Activated T-helper 1 cell treated with anti-CD3 and anti-CD28 coated beads, Interleukin-12 subunit alpha, Interleukin-12 subunit beta, Interleukin-2, Interleukin-4 antibody, amounts not matched to agents 30 ng/mL and 10 ng/mL and 1 ng/mL, durations not matched to agents 14 hours and 24 hours and 36 hours (primary cell): ENCODE data around the gene TNMD. TPM values are rescaled to one million over a fixed set of nuclear protein-coding genes. Genes with fewer than 3 reads are reported as not detected.
"Not testable (repeated sequence)": the region's sequence is repeated elsewhere in the genome, so short reads cannot be mapped to it uniquely, and the experiment has no call there.

Experiments used
- DNase-seq: peaks from one replicate; pipeline ENCODE4 v3.0.0; 2021; ENCODE audit warnings: low spot score
- H3K27ac Mint-ChIP-seq: one replicate; pipeline ENCODE4 v1.8.0; 2021; ENCODE audit warnings: mild to moderate bottlenecking, mixed read lengths
- H3K27me3 Mint-ChIP-seq: one replicate; pipeline ENCODE4 v1.8.0; 2022; ENCODE audit warnings: mild to moderate bottlenecking, moderate library complexity, mixed read lengths; ENCODE audit not compliant: insufficient read depth
- H3K36me3 Mint-ChIP-seq: one replicate; pipeline ENCODE4 v1.8.0; 2021; ENCODE audit warnings: low read depth, mixed read lengths
- H3K4me1 Mint-ChIP-seq: one replicate; pipeline ENCODE4 v1.8.0; 2021; ENCODE audit warnings: low read depth, mixed read lengths
- H3K4me3 Mint-ChIP-seq: one replicate; pipeline ENCODE4 v1.8.0; 2021; ENCODE audit warnings: mild to moderate bottlenecking, moderate library complexity, mixed read lengths
- H3K9me3 Mint-ChIP-seq: one replicate; pipeline ENCODE4 v1.8.0; 2021; ENCODE audit warnings: mixed read lengths
- intact Hi-C: fragments of 100-400 bp; cut with micrococcal nuclease; formaldehyde crosslinking; loops from one replicate; pipeline ENCODE4 v1.15.1; 2024
- total RNA-seq: library from RNA; stranded (reverse); gene quantifications from 2 replicates; pipeline ENCODE4 v1.2.3, GENCODE V29; 2022

TNMD gene
- not detected in 2 replicates for total RNA-seq

DNA sequence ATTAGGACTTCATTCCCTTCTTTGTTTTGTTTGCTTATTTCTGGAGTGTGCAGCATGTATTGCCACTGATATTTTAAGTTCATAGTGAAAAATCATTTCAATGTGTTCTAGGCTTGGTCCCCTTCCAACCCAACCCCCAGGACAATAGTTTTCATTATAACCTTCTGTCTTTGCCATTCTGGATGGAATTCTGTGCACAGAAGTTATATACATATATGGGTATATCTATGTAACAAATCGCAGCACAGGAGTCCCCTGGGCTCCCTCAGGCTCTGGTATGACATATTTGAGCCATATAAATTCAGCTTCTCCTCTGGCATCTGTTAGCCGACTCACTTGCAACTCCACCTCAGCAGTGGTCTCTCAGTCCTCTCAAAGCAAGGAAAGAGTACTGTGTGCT lies at the start of gene TNMD:
TNMD (plus strand) TSS at position 326 of the 400 bp plus-strand sequence. CDS start 83 bp downstream, outside the sequence.
- intact Hi-C loops, result no loop called here
- H3K27me3 Mint-ChIP-seq, result peaks cover 5% of the 10 kb centered on the region
- no peak for DNase-seq
- no peaks in the 10 kb centered on the region for H3K9me3 Mint-ChIP-seq
- no peak within 1 kb of the TSS for H3K27ac Mint-ChIP-seq
- no peaks in the 10 kb centered on the region for H3K36me3 Mint-ChIP-seq
- H3K4me3 Mint-ChIP-seq, result no peak within 1 kb of the TSS
- H3K4me1 Mint-ChIP-seq, result no peaks in the 10 kb centered on the region

DNA sequence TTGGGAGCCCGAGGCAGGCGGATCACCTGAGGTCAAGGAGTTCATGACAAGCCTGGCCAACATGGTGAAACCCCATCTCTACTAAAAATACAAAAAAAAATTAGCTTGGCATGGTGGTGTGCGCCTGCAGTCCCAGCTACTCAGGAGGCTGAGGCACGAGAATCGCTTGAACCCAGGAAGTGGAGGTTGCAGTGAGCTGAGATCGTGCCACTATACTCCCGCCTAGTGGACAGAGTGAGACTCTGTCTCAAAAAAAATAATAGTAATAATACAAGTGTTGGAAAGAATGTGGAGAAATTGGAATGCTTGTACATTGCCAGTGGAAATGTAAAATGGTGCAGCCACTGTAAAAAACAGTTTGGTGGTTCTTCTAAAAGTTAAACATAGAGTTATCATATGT lies 19.2 kb upstream of the TNMD start:
- not testable (repeated sequence) for H3K27me3 Mint-ChIP-seq, H3K4me1 Mint-ChIP-seq

DNA sequence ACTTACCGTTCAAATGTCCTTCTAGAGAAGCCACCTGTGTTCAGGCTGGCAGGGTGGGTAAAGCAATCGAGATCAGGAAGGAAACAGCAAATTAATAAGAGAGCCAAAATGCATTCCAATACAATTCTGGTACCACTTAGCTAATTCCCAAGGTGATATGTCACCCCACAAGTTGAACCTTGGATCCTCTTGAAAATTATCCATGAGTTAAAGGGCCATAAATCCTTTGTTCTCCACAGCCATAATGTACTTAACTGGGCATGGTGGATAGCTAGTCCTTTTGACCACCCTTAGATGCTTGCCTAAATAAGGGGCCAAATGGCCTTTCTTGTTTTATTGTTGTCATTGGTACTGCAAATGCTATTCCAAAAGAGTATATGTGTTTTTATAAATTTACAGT lies 2.0 kb downstream of the TNMD start:
- H3K27me3 Mint-ChIP-seq, result peaks cover 5% of the 10 kb centered on the region
- H3K4me3 Mint-ChIP-seq, result no peak overlapping the region
- H3K36me3 Mint-ChIP-seq, result no peaks in the 10 kb centered on the region
- H3K27ac Mint-ChIP-seq, result no peak overlapping the region
- no peaks in the 10 kb centered on the region for H3K4me1 Mint-ChIP-seq
- H3K9me3 Mint-ChIP-seq, result no peaks in the 10 kb centered on the region
- no peak for DNase-seq
- intact Hi-C loops, result no loop called here

More for the DNA sequence above, 19.2 kb upstream of the TNMD start:
- H3K36me3 Mint-ChIP-seq, H3K27ac Mint-ChIP-seq, H3K4me3 Mint-ChIP-seq, H3K9me3 Mint-ChIP-seq, intact Hi-C loops, DNase-seq: not testable (repeated sequence)

DNA sequence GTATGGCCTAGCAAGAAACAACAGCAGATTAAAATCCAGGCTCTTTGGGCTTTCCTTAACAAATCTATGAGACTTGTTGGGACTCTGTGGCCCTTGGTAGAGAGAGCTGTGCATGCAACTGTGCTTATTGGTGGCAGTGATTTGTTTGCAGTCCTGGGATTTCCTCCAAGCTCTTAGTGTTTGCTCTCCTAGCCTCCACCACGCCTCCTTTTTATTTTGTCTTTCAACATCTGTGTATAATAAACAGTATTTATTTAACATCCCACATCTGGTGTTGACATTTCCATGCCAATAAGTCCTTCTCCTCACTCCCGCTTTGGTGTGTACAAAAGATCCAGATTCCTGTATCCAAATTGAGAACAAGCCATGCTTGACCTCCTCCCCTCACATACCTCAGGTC lies 3.1 kb downstream of the TNMD start:
- Mint-ChIP-seq H3K4me3 (no peak overlapping the region), H3K27me3 (peaks cover 4% of the 10 kb centered on the region), H3K4me1 (no peaks in the 10 kb centered on the region), H3K36me3 (no peaks in the 10 kb centered on the region), H3K27ac (no peak overlapping the region), H3K9me3 (no peaks in the 10 kb centered on the region)
- intact Hi-C loops, result no loop called here
- DNase-seq, result no peak

DNA sequence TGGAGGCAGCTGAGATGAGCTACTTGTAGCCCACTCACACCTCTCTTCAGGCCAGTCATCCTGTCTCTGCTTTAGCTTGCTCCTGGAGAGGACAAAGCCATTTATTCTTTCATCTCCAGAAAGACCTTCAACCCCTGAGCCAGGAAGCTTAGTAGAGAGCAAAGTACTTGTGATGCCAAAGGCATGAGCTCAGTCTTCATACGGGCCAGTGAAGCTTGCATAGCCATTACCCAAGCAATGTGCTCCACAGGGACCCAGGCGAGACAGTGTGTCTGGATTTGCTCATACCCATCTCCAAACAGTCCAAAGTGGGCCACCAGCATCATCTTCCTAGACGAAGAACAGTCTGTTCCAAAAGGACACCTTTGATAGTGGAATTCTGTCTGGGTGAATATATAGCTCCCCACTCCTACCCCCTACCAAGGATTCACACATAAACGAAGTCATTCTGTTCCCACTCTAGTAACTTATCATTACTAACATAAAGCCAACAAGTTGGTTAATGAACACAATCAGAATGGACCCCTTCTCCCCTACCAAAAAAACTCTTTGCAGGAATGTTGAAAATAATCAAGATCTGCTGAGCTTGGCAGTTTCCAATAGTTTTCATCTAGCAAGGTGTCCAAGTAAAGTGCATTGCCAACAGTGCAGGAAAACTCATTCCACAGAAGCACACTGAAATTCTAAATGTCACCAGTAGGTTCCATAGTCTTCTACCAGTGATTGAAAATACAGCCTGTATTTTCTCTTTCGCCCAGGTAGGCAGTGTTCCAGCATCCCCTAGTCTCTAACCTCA lies 6.7 kb downstream of the TNMD start:
- H3K4me1 Mint-ChIP-seq, result no peaks in the 10 kb centered on the region
- no peak overlapping the region for H3K27ac Mint-ChIP-seq
- H3K4me3 Mint-ChIP-seq, result no peak overlapping the region
- H3K9me3 Mint-ChIP-seq, result no peaks in the 10 kb centered on the region
- H3K36me3 Mint-ChIP-seq, result no peaks in the 10 kb centered on the region
- intact Hi-C loops, result no loop called here
- no peak for DNase-seq
- peaks cover 2% of the 10 kb centered on the region for H3K27me3 Mint-ChIP-seq

DNA sequence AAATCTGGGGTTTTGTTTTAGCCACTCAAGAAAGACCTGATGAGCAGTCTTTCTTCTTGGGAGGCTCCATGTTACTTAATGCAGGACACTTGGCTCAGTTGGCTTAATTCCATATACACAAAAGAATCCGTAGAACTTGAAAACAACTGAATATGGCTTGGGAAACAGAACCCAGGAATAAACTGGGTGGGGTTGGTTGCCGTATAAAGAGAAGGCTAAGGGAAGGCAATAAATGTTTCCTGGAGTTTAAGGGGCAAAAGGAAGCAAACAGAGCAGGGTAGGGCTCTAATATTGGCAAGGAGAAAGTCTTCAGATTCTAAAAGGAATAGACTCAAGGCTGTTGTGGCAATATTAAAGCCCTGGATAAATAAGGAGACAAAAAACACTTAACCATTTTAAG lies 8.4 kb downstream of the TNMD start:
- DNase-seq, result no peak
- H3K4me1 Mint-ChIP-seq, result no peaks in the 10 kb centered on the region
- no peak overlapping the region for H3K27ac Mint-ChIP-seq
- no peaks in the 10 kb centered on the region for H3K36me3 Mint-ChIP-seq
- H3K9me3 Mint-ChIP-seq, result no peaks in the 10 kb centered on the region
- H3K27me3 Mint-ChIP-seq, result peaks cover 2% of the 10 kb centered on the region
- intact Hi-C loops, result no loop called here
- no peak overlapping the region for H3K4me3 Mint-ChIP-seq

DNA sequence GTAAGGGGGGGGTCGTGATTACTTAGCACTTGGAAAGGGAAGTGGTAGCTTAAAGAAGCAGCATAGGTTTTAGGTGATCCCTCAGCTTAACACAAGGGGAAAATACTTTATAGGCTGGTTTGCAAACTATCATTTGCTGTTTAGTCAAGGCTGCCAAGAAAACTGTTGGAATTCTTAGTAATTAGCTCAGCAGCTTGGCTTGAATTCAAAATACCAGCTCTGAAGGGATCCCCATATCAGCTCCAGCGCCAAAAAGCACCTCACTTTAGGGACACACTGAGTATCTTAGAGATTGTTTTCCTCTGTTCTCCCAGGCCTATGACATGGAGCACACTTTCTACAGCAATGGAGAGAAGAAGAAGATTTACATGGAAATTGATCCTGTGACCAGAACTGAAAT lies 8.8 kb downstream of the TNMD start:
- Mint-ChIP-seq H3K27me3 (peaks cover 2% of the 10 kb centered on the region), H3K36me3 (no peaks in the 10 kb centered on the region)
- intact Hi-C loops, result no loop called here

DNA sequence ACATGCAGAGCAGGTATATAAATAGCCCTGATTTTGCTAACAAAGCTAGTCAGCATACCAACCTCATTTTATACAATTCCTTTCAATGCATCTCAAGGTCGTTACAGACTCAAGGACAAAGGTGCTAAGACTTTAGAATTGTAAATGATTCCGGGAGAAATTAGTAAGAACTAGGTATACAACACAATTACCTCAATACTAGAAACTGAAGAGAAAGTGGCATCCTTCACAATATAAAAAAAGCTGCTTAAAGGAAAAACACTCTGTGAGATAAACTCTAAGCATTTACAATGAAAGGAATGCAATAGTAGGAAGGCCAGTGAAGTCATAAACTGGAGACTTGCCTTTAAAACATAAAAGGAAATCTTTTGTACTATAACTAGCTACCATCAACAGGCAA lies 11.9 kb downstream of the TNMD start:
- Mint-ChIP-seq H3K36me3 (no peaks in the 10 kb centered on the region), H3K4me3 (no peak overlapping the region), H3K27me3 (peaks cover 2% of the 10 kb centered on the region), H3K9me3 (no peaks in the 10 kb centered on the region), H3K27ac (no peak overlapping the region), H3K4me1 (no peaks in the 10 kb centered on the region)
- DNase-seq, result no peak
- intact Hi-C loops, result no loop called here

More for the DNA sequence above, 8.8 kb downstream of the TNMD start:
- DNase-seq, result no peak
- Mint-ChIP-seq H3K4me1 (no peaks in the 10 kb centered on the region), H3K4me3 (no peak overlapping the region), H3K9me3 (no peaks in the 10 kb centered on the region), H3K27ac (no peak overlapping the region)

DNA sequence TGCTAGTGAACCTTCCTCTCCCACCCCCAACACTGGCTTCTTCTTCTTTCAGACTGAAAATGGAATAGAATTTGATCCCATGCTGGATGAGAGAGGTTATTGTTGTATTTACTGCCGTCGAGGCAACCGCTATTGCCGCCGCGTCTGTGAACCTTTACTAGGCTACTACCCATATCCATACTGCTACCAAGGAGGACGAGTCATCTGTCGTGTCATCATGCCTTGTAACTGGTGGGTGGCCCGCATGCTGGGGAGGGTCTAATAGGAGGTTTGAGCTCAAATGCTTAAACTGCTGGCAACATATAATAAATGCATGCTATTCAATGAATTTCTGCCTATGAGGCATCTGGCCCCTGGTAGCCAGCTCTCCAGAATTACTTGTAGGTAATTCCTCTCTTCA lies 14.7 kb downstream of the TNMD start:
- intact Hi-C loops, result no loop called here
- H3K36me3 Mint-ChIP-seq, result no peaks in the 10 kb centered on the region
- no peaks in the 10 kb centered on the region for H3K9me3 Mint-ChIP-seq
- no peak overlapping the region for H3K27ac Mint-ChIP-seq
- no peak overlapping the region for H3K4me3 Mint-ChIP-seq
- no peak for DNase-seq
- H3K4me1 Mint-ChIP-seq, result no peaks in the 10 kb centered on the region
- H3K27me3 Mint-ChIP-seq, result peaks cover 2% of the 10 kb centered on the region

DNA sequence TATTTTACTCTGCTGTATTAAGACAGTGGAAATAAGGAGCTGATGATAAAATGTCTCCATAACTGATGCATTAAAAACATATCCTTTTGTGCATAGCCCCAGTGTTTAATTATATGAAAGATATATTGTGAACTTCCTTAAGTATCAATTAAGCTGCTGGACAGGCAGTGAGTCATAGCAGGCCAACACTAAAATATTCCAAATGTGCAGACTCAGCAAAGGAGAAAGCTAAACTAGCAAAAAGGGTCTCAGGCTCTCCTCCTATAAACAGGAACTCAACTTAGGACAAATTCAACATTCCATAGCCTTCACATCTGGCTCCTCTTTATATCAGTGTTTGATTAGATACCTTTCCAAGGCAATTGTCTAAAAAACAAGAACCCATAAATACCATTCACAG lies 15.6 kb downstream of the TNMD start:
- Mint-ChIP-seq H3K27ac (no peak overlapping the region), H3K36me3 (no peaks in the 10 kb centered on the region), H3K9me3 (no peaks in the 10 kb centered on the region), H3K4me3 (no peak overlapping the region), H3K4me1 (no peaks in the 10 kb centered on the region), H3K27me3 (no peaks in the 10 kb centered on the region)
- intact Hi-C loops, result no loop called here
- DNase-seq, result no peak

DNA sequence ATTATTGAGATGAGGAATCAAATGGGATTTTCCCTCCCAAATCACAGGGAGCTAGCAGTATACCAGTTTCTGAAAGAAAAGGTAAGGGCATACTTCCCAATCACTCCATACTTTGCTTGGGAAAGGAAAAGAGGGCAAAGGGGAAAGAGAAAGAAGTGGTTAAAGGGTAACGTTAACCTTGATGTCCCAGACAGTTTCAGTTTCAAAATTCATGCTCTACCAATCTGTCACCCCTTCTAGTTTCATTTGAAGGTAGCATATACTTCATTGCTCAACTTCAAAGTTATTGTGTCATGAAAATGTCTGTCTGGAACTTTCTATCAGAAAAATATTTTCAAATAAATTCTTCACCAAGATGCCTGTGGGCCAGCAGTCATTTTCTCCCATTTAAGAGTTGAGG lies 16.0 kb downstream of the TNMD start:
- Mint-ChIP-seq H3K27me3 (no peaks in the 10 kb centered on the region), H3K9me3 (no peaks in the 10 kb centered on the region), H3K27ac (no peak overlapping the region), H3K4me1 (no peaks in the 10 kb centered on the region), H3K4me3 (no peak overlapping the region), H3K36me3 (no peaks in the 10 kb centered on the region)
- DNase-seq, result no peak
- intact Hi-C loops, result no loop called here

DNA sequence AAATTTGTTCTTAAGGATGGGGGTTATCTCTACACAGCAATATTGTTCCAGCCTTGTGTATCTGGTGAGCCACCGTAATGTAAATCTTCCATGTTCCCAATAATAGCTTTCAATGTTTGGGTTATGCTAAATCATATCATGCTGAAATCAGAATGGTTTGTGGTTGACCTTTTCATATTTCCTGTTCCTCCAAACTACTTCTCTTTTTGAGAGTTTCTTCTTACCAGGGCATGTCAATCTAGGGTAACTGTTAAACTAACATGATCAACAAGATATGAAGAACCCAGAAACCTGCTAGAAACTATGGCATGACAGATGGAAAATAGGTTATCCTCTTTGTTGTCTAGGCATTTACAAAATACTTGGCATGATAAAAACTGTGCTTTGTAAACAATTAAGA lies 22.0 kb downstream of the TNMD start:
- Mint-ChIP-seq H3K4me3 (no peak overlapping the region), H3K4me1 (no peaks in the 10 kb centered on the region), H3K9me3 (no peaks in the 10 kb centered on the region), H3K27ac (no peak overlapping the region), H3K36me3 (no peaks in the 10 kb centered on the region), H3K27me3 (no peaks in the 10 kb centered on the region)
- intact Hi-C loops, result no loop called here
- DNase-seq, result no peak

DNA sequence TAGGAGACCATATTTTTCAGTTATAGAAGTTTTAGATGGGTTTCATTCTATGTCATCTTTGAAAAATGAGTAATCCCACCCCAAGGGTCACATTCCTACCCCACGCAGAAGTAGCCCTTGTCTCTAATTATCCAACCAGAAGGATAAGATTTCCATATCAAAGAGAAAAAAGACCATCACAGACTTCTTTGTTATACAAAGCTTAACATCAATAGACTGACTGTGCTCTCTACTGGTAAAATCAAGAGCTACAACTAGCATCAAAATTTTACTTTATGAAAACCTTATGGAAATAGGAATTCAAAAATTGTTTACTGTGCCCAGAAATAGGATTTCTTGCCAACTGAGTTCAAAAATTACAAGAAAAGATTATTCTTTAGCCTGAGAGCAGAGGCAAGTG lies 24.9 kb downstream of the TNMD start:
- H3K27me3 Mint-ChIP-seq, result no peaks in the 10 kb centered on the region
- intact Hi-C loops, result no loop called here
- DNase-seq, result no peak
- no peak overlapping the region for H3K4me3 Mint-ChIP-seq
- no peaks in the 10 kb centered on the region for H3K9me3 Mint-ChIP-seq
- H3K4me1 Mint-ChIP-seq, result no peaks in the 10 kb centered on the region
- H3K27ac Mint-ChIP-seq, result no peak overlapping the region
- H3K36me3 Mint-ChIP-seq, result no peaks in the 10 kb centered on the region

DNA sequence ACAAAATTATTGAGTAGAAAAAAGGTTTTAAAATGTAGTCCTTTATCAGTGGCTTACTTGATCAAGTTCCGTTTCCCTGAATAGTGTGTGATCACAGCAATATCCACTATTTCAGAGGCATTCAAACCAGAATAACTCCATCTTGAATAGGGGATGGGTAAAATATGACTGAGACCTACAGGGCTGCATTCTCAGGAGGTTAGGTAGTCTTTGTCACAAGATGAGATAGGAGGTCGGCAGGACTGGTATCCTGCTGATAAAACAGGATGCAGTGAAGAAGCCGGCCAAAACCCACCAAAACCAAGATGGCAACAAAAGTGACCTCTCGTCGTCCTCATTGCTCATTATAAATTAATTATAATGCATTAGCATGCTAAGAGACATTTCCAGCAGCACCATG lies 27.2 kb downstream of the TNMD start:
- no peak overlapping the region for H3K27ac Mint-ChIP-seq
- intact Hi-C loops, result no loop called here
- H3K27me3 Mint-ChIP-seq, result no peaks in the 10 kb centered on the region
- H3K9me3 Mint-ChIP-seq, result no peaks in the 10 kb centered on the region
- H3K36me3 Mint-ChIP-seq, result no peaks in the 10 kb centered on the region
- H3K4me1 Mint-ChIP-seq, result no peaks in the 10 kb centered on the region
- no peak overlapping the region for H3K4me3 Mint-ChIP-seq
- no peak for DNase-seq
